Heart left ventricle (tissue), 13 donors: ENCODE measurements around the gene IVNS1ABP.
"Not testable (repeated sequence)": the region's sequence is repeated elsewhere in the genome, so short reads cannot be mapped to it uniquely, and the experiment has no call there.

Source experiments
- POLR2A ChIP-seq, 2 donors: fragments of 450-650 bp; IDR thresholded peaks; one replicate each; pipeline ENCODE4 v1.6.1; 2017; ENCODE audit warnings: antibody characterized with exemption in 2 of 2, mild to moderate bottlenecking in 2 of 2, moderate library complexity in 2 of 2
- TF ChIP-seq, protein P1 (sequence below), 12 donors: fragments of 200-600 bp; sonication (generic) in 4 of 12; IDR thresholded peaks; one replicate each; pipeline versions ENCODE4 v1.5.0 to v1.8.0; 2018 to 2022; ENCODE audit warnings: antibody characterized with exemption in 12 of 12, mild to moderate bottlenecking in 5 of 12
- donor health status: ischemic (EF 13 %, LVEDD 7.1; RV severe dilation, severe dysfunction).
- donor health status: DM: no; HTN: yes; CAD: no.
- donor health status: DM: no; HTN: no; CAD: no.
- donor health status: ischemic (EF 25% LVEDD 6.9; RV normal size, moderate dysfunction).
- donor health status: ischemic (EF 25% LVEDD 5.7; RV mildly dilated, moderate dysfunction).
- donor health status: ischemic (EF 35%, LVEDD 5.7; RV mildly dilated, moderate dysfunction).
- donor health status: nonischemic (EF 11% LVEDD 7.7; RV severe dilation, severe dysfunction).
- donor health status: DM: yes; HTN: yes; CAD: no.
- donor health status: PGD.
- donor health status: ischemic (EF 29% LVEDD 5.4; RV normal size, mild dysfunction).
- donor health status: nonischemic (EF 23%, LVEDD 6.1; RV moderate dilation, normal function).

DNA sequence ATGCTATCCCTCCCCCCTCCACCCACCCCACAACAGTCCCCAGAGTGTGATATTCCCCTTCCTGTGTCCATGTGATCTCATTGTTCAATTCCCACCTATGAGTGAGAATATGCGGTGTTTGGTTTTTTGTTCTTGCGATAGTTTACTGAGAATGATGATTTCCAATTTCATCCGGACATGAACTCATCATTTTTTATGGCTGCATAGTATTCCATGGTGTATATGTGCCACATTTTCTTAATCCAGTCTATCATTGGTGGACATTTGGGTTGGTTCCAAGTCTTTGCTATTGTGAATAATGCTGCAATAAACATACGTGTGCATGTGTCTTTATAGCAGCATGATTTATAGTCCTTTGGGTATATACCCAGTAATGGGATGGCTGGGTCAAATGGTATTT lies 65.1 kb downstream of the IVNS1ABP start:
- TF ChIP-seq, protein P1, sequence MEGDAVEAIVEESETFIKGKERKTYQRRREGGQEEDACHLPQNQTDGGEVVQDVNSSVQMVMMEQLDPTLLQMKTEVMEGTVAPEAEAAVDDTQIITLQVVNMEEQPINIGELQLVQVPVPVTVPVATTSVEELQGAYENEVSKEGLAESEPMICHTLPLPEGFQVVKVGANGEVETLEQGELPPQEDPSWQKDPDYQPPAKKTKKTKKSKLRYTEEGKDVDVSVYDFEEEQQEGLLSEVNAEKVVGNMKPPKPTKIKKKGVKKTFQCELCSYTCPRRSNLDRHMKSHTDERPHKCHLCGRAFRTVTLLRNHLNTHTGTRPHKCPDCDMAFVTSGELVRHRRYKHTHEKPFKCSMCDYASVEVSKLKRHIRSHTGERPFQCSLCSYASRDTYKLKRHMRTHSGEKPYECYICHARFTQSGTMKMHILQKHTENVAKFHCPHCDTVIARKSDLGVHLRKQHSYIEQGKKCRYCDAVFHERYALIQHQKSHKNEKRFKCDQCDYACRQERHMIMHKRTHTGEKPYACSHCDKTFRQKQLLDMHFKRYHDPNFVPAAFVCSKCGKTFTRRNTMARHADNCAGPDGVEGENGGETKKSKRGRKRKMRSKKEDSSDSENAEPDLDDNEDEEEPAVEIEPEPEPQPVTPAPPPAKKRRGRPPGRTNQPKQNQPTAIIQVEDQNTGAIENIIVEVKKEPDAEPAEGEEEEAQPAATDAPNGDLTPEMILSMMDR (IDR thresholded peaks at IDR 0.05): not testable (repeated sequence)
- TF ChIP-seq POLR2A (IDR thresholded peaks at IDR 0.05): not testable (repeated sequence)
